ENCODE results near the gene ZFYVE21. TPM values are rescaled to one million over a fixed set of nuclear protein-coding genes. Genes with fewer than 3 reads are reported as not detected.

Gene ZFYVE21
- total RNA-seq, result 10 to 100 TPM; 17.4 to 18.8 TPM
- polyA plus RNA-seq, result 10 to 100 TPM; 17.2 to 18.0 TPM

DNA sequence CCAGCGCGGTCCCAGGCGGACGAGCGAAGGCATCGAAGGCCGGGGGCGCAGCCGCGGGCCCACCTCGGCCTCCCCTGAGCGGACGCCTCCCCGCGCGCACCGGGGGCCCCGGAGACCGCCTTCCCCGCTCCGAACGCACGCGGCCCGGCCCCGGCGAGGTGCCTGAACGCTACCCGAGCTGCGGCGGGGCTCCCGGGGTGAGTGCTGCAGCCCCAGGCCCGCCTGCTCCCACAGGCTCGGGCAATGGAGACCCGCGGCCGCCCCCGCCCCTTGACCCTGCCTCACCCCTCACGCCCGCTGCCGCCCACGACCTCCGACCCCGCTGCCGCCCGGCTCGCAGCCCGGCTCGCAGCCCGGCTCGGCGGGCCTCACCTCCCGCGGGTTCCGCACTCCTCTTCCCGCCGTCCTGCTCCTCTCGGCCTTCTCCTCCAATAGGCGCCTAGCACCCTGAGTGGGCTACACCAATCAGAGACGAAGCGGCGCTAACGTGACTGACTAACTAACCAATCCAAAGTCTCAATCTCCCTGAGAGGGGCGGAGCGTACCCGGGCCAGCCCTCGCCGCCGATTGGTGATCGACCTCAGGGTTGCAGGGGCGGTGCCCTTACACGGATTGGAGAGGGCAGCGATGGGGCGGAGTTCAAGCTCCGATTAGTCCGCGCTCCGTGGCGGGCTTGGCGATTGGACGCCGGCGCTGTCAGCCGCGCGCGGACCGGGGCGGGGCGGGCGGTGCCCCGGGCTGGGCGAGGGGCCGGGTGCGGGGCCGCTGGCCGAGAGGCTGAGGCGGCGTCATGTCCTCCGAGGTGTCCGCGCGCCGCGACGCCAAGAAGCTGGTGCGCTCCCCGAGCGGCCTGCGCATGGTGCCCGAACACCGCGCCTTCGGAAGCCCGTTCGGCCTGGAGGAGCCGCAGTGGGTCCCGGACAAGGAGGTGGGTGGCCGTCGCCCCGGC is at the start of gene ZFYVE21, which contains the start of gene XRCC3:
Gene ZFYVE21 (plus strand): TSS at position 759 of the 949 bp plus-strand sequence. CDS start 32 bp downstream, at position 791.
Gene XRCC3 (minus strand): TSS at position 400 of the 949 bp plus-strand sequence. CDS start 4,364 bp downstream, outside the sequence.
- peak within 1 kb of the TSS; percentile 49 for H3K27ac ChIP-seq (ENCODE audit: low read depth, low read length)
- Mint-ChIP-seq H3K4me3 (peak within 1 kb of the TSS; percentile 89 to 95 (median 93)), H3K4me1 (peaks cover 17 to 72% (median 40%) of the 10 kb centered on the region in 4 donors), H3K27ac (peak within 1 kb of the TSS; percentile 86 to 98 (median 93)), H3K9me3 (peaks cover 0 to 2% (median 0%) of the 10 kb centered on the region in 8 donors), H3K27me3 (no peaks in the 10 kb centered on the region), H3K36me3 (peaks cover 0 to 3% of the 10 kb centered on the region in 2 donors)
- DNase-seq, result peak; percentile 100
- peaks cover 21% of the 10 kb centered on the region for H3K4me1 ChIP-seq (ENCODE audit: insufficient read depth, low read length)
- no peaks in the 10 kb centered on the region for H3K27me3 ChIP-seq (ENCODE audit: insufficient read depth, low read length)
- intact Hi-C loops (cut with micrococcal nuclease), result loop anchor here (1.0 to 5.0 kb wide), 4 partner anchors 86 to 1307 kb away; partner anchors contain the start of genes BAG5, CDCA4, COA8 and KLC1
- H3K9me3 ChIP-seq (ENCODE audit: control insufficient read depth in 1 of 2, low read length in 2 of 2), result no peaks in the 10 kb centered on the region
- ChIA-PET CTCF (ENCODE audit: partially characterized antibody) (no interaction called here), POLR2A (ENCODE audit: partially characterized antibody) (interaction anchor here (1.0 to 1.7 kb wide), 11 partner anchors 9 to 381 kb away, joined by 3 to 7 read pairs (median 4); partner anchors contain the start of genes BAG5, COA8 and EIF5)
- H3K36me3 ChIP-seq (ENCODE audit: insufficient read depth, low read length), result no peaks in the 10 kb centered on the region
- peak within 1 kb of the TSS; percentile 12 to 60 for H3K4me3 ChIP-seq (ENCODE audit: low read length in 2 of 2)

- Histone ChIP-seq H3K4me3 (ENCODE audit: low read length in 2 of 2) (no peak overlapping the region), H3K36me3 (ENCODE audit: insufficient read depth, low read length) (peaks cover 46% of the 10 kb centered on the region), H3K27me3 (ENCODE audit: insufficient read depth, low read length) (no peaks in the 10 kb centered on the region), H3K27ac (ENCODE audit: low read depth, low read length) (no peak overlapping the region), H3K9me3 (ENCODE audit: control insufficient read depth in 1 of 2, low read length in 2 of 2) (no peaks in the 10 kb centered on the region), H3K4me1 (ENCODE audit: insufficient read depth, low read length) (no peaks in the 10 kb centered on the region)
- POLR2A ChIA-PET (ENCODE audit: partially characterized antibody), result no interaction called here
- H3K4me1 Mint-ChIP-seq, result peaks cover 0 to 4% (median under 1%) of the 10 kb centered on the region in 4 donors
- H3K36me3 Mint-ChIP-seq, result peaks cover 32 to 69% of the 10 kb centered on the region in 2 donors
- CTCF ChIA-PET (ENCODE audit: partially characterized antibody), result no interaction called here
- H3K9me3 Mint-ChIP-seq, result no peaks in the 10 kb centered on the region
- H3K27me3 Mint-ChIP-seq, result no peaks in the 10 kb centered on the region
- no peak overlapping the region for H3K4me3 Mint-ChIP-seq
- no peak for DNase-seq
- intact Hi-C loops (cut with micrococcal nuclease), result no loop called here
- peak overlapping the region in 1 of 7 donors; percentile 13 for H3K27ac Mint-ChIP-seq
Observed at GRCh38 chr14:103667671-103668070, 47.9 kb upstream of the ZFYVE21 start.

DNA sequence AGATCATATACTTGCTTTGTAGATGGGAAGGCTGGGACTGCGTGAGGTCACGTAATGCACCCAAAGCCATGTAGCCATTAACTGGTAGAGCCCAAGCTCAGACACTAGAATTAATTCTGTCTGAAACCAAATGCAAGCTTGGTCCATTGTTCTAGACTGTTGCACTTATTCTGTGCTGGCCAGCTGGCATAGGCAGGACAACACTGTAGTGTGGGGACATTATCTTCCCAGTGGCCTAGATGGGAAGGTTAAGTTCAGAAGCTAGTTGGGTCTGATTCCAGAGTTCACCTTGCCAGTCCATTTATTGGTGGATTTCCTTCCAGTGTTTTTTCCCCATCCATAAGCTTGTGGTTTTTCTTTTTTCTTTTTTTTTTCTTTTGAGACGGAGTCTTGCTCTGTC is 47.5 kb upstream of the ZFYVE21 start:
- Mint-ChIP-seq H3K36me3 (peaks cover 36 to 72% of the 10 kb centered on the region in 2 donors), H3K4me3 (no peak overlapping the region), H3K9me3 (no peaks in the 10 kb centered on the region), H3K27ac (no peak overlapping the region), H3K27me3 (no peaks in the 10 kb centered on the region), H3K4me1 (peaks cover 0 to 4% (median under 1%) of the 10 kb centered on the region in 4 donors)
- Histone ChIP-seq H3K36me3 (ENCODE audit: insufficient read depth, low read length) (peaks cover 50% of the 10 kb centered on the region), H3K9me3 (ENCODE audit: control insufficient read depth in 1 of 2, low read length in 2 of 2) (no peaks in the 10 kb centered on the region), H3K4me1 (ENCODE audit: insufficient read depth, low read length) (no peaks in the 10 kb centered on the region), H3K27me3 (ENCODE audit: insufficient read depth, low read length) (no peaks in the 10 kb centered on the region), H3K27ac (ENCODE audit: low read depth, low read length) (no peak overlapping the region), H3K4me3 (ENCODE audit: low read length in 2 of 2) (no peak overlapping the region)
- intact Hi-C loops (cut with micrococcal nuclease), result no loop called here
- ChIA-PET CTCF (ENCODE audit: partially characterized antibody) (no interaction called here), POLR2A (ENCODE audit: partially characterized antibody) (no interaction called here)
- no peak for DNase-seq

DNA sequence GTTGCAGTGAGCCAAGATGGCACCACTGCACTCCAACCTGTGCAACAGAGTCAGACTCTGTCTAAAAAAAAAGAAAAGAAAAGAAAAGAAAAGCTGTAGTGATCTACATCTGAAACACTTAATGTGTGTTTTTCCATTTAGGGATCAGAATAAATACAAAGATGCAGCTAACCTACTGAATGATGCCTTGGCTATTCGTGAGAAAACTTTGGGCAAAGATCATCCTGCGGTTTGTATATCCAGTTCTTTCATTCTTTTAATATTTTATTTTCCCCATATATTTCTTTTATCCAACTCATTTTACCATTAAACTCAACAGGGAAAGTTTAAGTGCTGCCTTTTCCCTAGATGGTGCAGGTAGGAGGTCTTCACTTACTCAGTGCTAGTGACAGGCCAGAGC is 46.2 kb upstream of the ZFYVE21 start:
- Histone ChIP-seq H3K4me3 (ENCODE audit: low read length in 2 of 2) (no peak overlapping the region), H3K27ac (ENCODE audit: low read depth, low read length) (no peak overlapping the region), H3K27me3 (ENCODE audit: insufficient read depth, low read length) (no peaks in the 10 kb centered on the region), H3K36me3 (ENCODE audit: insufficient read depth, low read length) (peaks cover 50% of the 10 kb centered on the region), H3K9me3 (ENCODE audit: control insufficient read depth in 1 of 2, low read length in 2 of 2) (no peaks in the 10 kb centered on the region), H3K4me1 (ENCODE audit: insufficient read depth, low read length) (no peaks in the 10 kb centered on the region)
- Mint-ChIP-seq H3K36me3 (peaks cover 37 to 70% of the 10 kb centered on the region in 2 donors), H3K4me1 (peaks cover 0 to 4% (median under 1%) of the 10 kb centered on the region in 4 donors), H3K27ac (no peak overlapping the region), H3K27me3 (no peaks in the 10 kb centered on the region), H3K9me3 (no peaks in the 10 kb centered on the region), H3K4me3 (no peak overlapping the region)
- ChIA-PET POLR2A (ENCODE audit: partially characterized antibody) (no interaction called here), CTCF (ENCODE audit: partially characterized antibody) (no interaction called here)
- intact Hi-C loops (cut with micrococcal nuclease), result no loop called here
- DNase-seq, result no peak

GRCh38 chr14:103671911-103672310 is 43.7 kb upstream of the ZFYVE21 start:
- ChIA-PET POLR2A (ENCODE audit: partially characterized antibody) (no interaction called here), CTCF (ENCODE audit: partially characterized antibody) (no interaction called here)
- H3K36me3 ChIP-seq (ENCODE audit: insufficient read depth, low read length), result peaks cover 53% of the 10 kb centered on the region
- Mint-ChIP-seq H3K4me3 (no peak overlapping the region), H3K9me3 (no peaks in the 10 kb centered on the region), H3K27me3 (no peaks in the 10 kb centered on the region), H3K36me3 (peaks cover 50 to 78% of the 10 kb centered on the region in 2 donors), H3K27ac (peak overlapping the region in 2 of 7 donors; percentile 12 to 39), H3K4me1 (peaks cover 0 to 1% (median 0%) of the 10 kb centered on the region in 4 donors)
- H3K27ac ChIP-seq (ENCODE audit: low read depth, low read length), result no peak overlapping the region
- intact Hi-C loops (cut with micrococcal nuclease), result no loop called here
- no peaks in the 10 kb centered on the region for H3K27me3 ChIP-seq (ENCODE audit: insufficient read depth, low read length)
- no peaks in the 10 kb centered on the region for H3K9me3 ChIP-seq (ENCODE audit: control insufficient read depth in 1 of 2, low read length in 2 of 2)
- no peaks in the 10 kb centered on the region for H3K4me1 ChIP-seq (ENCODE audit: insufficient read depth, low read length)
- no peak for DNase-seq
- no peak overlapping the region for H3K4me3 ChIP-seq (ENCODE audit: low read length in 2 of 2)

- H3K4me1 ChIP-seq (ENCODE audit: insufficient read depth, low read length), result no peaks in the 10 kb centered on the region
- Mint-ChIP-seq H3K4me3 (no peak overlapping the region), H3K27me3 (no peaks in the 10 kb centered on the region), H3K27ac (no peak overlapping the region), H3K9me3 (no peaks in the 10 kb centered on the region), H3K4me1 (no peaks in the 10 kb centered on the region), H3K36me3 (peaks cover 63 to 84% of the 10 kb centered on the region in 2 donors)
- ChIA-PET POLR2A (ENCODE audit: partially characterized antibody) (no interaction called here), CTCF (ENCODE audit: partially characterized antibody) (no interaction called here)
- no peaks in the 10 kb centered on the region for H3K27me3 ChIP-seq (ENCODE audit: insufficient read depth, low read length)
- no peaks in the 10 kb centered on the region for H3K9me3 ChIP-seq (ENCODE audit: control insufficient read depth in 1 of 2, low read length in 2 of 2)
- no peak overlapping the region for H3K27ac ChIP-seq (ENCODE audit: low read depth, low read length)
- peaks cover 55% of the 10 kb centered on the region for H3K36me3 ChIP-seq (ENCODE audit: insufficient read depth, low read length)
- DNase-seq, result no peak
- intact Hi-C loops (cut with micrococcal nuclease), result no loop called here
- no peak overlapping the region for H3K4me3 ChIP-seq (ENCODE audit: low read length in 2 of 2)
Observed at GRCh38 chr14:103675957-103676356, 39.7 kb upstream of the ZFYVE21 start.

DNA sequence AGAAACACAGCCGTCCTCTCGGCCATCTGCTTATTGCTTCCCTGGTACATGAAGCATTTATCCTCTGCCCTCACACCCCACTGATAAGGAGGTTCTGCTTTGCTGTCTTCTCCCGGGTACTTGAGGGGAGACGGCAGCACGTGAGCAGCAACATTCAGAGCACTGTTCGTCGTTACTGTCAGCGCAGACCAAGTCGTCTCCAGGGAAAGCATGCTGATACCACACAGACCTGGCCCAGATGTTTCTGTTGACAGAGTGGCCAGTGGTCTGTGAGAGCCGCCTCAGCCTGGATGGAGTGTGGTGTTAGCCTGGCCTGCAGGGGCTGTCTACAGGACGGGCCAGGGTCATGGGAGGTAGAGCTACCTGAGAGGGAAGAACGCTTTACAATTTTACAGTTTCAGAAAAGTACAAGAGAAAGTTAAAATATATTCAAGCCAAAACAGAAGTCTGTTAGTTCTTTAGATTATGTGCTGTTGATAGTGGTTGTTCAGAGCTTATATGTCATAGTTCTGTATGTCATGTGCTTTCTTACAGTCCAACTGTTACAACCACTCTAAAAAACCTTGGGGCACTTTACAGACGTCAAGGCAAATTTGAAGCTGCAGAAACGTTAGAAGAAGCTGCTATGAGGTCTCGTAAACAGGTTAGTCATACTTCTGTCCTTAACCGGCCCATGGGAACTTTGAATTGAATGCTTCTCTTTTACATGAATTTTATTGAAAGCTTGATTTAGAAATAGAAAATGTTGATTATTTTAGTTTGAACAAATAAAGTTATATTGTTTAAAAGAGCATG is 38.5 kb upstream of the ZFYVE21 start:
- H3K4me3 Mint-ChIP-seq, result no peak overlapping the region
- no peak overlapping the region for H3K4me3 ChIP-seq (ENCODE audit: low read length in 2 of 2)
- ChIA-PET POLR2A (ENCODE audit: partially characterized antibody) (no interaction called here), CTCF (ENCODE audit: partially characterized antibody) (interaction anchor here (0.9 kb wide), 1 partner anchor 223 kb away, joined by 3 read pairs; no protein-coding TSS in a partner anchor)
- H3K36me3 ChIP-seq (ENCODE audit: insufficient read depth, low read length), result peaks cover 48% of the 10 kb centered on the region
- DNase-seq, result no peak
- H3K9me3 Mint-ChIP-seq, result no peaks in the 10 kb centered on the region
- H3K36me3 Mint-ChIP-seq, result peaks cover 63 to 83% of the 10 kb centered on the region in 2 donors
- H3K4me1 Mint-ChIP-seq, result no peaks in the 10 kb centered on the region
- no peaks in the 10 kb centered on the region for H3K9me3 ChIP-seq (ENCODE audit: control insufficient read depth in 1 of 2, low read length in 2 of 2)
- H3K27ac Mint-ChIP-seq, result peak overlapping the region in 3 of 7 donors; percentile 15 to 73 (median 36)
- no peaks in the 10 kb centered on the region for H3K27me3 Mint-ChIP-seq
- H3K27me3 ChIP-seq (ENCODE audit: insufficient read depth, low read length), result no peaks in the 10 kb centered on the region
- H3K27ac ChIP-seq (ENCODE audit: low read depth, low read length), result no peak overlapping the region
- no peaks in the 10 kb centered on the region for H3K4me1 ChIP-seq (ENCODE audit: insufficient read depth, low read length)
- intact Hi-C loops (cut with micrococcal nuclease), result no loop called here
